HFF-Myc (cell line): ENCODE measurements around the gene UST.

Experiments used
- DNase-seq: peaks from one replicate; pipeline ENCODE4 v3.0.0-alpha.2; 2011; ENCODE audit warnings: low read depth; ENCODE audit errors: extremely low read depth
- H3K4me3 ChIP-seq: replicated peaks from 2 replicates; pipeline ENCODE4 v1.5.1; 2011; ENCODE audit warnings: low read depth, mild to moderate bottlenecking, control low read depth, low read length
- TF ChIP-seq, protein P1 (sequence below): IDR thresholded peaks from 2 replicates; pipeline ENCODE4 v1.5.1; 2012; ENCODE audit warnings: mild to moderate bottlenecking, low read depth, low read length, control low read depth; ENCODE audit errors: missing control alignments

The UST gene

DNA sequence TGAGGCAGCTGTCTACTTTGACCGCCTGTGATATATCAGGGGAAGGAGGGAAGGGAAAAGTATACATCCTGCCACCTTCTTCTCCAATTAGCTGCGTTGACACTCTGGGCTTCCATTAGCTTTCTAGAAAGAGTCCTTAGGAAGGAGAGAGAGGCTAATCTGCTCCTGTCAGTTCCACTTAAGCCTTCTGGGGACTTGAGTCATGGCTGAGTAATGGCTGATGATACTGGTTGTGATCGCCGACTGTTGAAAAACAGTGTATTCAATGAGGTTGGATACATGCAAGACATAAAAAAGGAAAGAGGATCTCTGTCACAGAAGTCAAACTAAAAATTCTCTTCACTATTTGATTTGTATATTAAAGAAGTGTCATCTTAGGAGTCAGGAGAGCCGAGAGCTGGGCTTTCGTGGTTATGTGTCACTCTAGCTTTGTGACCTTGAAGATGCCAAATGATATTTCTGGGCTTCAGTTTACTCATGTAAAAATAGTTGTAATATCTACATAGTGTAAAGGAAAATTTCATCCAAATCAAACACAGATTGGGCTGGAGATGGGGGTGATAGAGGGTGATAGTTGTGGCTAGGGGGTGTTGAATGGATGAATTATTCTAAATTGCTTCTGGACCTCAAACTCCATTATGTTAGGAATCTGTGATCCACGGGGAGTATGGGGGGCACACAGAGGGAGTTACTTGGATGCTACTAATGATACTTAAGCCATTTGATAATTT, 189.0 kb downstream of the UST start:
- H3K4me3 ChIP-seq = no peak overlapping the region
- DNase-seq = no peak
- TF ChIP-seq, protein P1, sequence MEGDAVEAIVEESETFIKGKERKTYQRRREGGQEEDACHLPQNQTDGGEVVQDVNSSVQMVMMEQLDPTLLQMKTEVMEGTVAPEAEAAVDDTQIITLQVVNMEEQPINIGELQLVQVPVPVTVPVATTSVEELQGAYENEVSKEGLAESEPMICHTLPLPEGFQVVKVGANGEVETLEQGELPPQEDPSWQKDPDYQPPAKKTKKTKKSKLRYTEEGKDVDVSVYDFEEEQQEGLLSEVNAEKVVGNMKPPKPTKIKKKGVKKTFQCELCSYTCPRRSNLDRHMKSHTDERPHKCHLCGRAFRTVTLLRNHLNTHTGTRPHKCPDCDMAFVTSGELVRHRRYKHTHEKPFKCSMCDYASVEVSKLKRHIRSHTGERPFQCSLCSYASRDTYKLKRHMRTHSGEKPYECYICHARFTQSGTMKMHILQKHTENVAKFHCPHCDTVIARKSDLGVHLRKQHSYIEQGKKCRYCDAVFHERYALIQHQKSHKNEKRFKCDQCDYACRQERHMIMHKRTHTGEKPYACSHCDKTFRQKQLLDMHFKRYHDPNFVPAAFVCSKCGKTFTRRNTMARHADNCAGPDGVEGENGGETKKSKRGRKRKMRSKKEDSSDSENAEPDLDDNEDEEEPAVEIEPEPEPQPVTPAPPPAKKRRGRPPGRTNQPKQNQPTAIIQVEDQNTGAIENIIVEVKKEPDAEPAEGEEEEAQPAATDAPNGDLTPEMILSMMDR = no peak

DNA sequence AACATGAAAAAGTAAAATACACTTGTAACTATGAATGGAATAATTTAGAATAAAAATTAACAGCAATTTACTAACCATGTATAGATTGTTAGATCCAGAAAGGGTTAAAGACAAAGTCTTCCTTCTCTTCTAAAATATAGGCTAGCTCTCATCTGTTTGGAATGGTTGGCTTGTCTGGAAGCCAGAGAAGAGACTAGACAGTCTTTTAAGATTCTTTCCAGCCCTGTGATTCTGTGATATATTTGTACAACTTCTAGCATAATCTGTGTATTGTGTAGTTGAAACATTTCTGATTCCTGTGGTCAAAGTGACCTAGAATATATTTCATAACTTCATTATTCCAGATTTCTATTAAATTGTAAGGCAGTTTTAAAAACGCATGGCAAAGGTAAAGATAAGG, 196.6 kb downstream of the UST start:
- no peak for DNase-seq
- TF ChIP-seq, protein P1 = no peak
- no peak overlapping the region for H3K4me3 ChIP-seq

DNA sequence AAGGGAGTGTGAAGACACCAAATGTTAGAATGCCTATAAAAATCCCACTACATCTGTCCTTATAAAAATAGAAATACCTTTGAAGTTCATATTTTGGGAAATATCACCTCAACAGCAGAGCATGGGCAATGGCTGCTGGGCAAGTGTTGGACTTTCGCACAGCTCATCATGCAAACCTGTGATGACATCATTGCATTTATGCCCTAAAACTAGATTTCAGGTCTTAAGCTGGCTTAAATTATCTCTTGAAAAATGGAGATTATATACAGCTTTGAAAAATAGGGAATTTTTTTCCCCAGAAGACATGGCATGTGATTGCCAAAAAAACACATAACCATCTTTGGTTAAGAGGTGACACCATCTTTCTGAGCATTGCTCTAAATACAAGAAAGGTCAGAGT, 197.8 kb downstream of the UST start:
- TF ChIP-seq, protein P1 = no peak
- no peak overlapping the region for H3K4me3 ChIP-seq
- DNase-seq = no peak

DNA sequence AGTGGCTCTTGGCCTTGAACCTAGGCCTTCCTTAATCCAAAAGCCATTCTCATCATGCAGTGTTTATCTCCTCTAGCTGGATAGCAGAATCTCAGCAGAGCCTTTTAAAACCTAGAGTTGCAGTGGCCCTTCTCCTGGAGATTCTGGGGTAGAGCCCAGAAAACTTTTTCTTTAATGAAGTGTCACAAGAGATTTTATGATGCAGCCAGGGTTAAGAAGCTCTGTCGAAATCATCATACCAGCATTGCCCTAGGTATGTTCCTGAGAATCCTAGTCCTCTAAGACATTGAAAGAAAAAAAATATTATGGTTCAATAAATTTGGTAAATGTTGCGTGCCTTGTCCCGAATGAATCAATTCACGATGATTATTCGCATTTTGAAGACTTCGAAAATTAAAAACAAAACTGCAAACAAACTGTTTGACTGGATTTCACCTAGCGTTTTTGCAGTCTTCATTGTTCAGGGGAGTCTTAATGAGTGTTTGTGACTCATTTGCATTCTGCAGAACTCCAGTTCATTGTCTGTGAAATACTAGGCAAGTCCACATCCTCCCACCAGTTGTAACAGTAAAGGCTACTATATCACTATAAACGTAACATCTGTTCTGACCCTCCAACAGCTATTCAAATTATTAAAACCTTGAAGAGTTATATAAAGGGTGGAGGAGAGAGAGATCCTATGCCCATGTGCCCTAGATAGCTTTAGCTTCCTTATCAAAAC, 198.6 kb downstream of the UST start:
- TF ChIP-seq, protein P1 = no peak
- DNase-seq = no peak

DNA sequence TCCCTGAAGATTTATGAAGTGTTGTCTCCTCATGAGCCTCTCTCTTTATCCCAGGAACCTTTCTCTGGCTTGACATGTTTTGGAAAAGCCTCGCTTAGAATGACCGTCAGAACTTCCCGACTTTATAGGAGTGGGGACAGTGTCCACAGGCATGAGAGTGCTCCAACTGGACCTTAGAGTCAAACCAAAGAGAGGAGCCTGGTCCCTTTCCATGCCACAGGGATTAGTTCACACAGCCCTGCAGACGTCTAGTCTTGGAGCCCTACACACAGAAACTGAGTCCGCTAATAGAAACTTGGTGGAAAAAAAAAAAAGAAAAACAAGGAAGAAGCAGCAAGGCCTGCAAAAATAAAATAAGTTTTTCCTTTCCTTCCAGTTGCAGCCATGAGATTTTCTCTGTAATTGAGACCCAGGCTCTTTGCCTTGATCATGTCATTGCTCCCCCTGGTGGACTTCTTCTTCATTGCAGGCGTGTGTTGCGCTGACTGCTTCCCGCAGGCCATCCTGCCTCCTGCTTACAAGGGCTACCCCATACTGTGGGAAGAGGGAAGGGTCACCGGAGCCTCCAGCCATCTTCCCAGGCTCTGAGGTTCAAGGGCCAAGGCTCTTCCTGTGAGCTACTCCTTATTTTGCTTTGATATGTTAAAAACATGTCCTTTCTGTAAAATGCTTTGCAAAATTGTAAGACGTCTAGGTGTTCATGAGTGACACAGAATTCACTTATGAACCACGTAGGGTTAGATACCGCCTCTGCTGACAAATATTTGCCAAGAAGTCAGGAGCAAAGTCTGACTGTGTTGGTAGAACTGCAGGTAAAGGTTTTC, 201.0 kb downstream of the UST start:
- no peak overlapping the region for H3K4me3 ChIP-seq
- TF ChIP-seq, protein P1 = peak; percentile 88
- DNase-seq = peak; percentile 73

More for the DNA sequence above, 198.6 kb downstream of the UST start:
- no peak overlapping the region for H3K4me3 ChIP-seq

DNA sequence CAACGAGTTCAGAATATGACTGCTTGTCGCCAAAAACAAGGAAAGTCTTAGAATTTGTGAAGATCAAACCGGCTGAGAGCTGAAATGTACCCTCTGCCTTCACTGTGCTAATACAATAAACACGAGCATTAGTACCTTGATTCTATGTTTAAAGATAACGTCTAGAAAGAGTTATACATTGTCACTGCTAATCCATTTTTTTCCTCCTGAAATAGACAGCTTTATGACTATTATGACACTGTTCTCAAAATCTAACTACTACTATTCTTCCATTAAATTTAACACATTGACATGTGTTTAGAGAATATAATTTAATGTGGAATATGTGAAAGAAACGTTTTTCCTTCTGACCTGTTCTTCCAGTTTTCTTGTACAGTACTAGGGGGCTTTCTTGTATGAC, 204.8 kb downstream of the UST start:
- no peak overlapping the region for H3K4me3 ChIP-seq
- TF ChIP-seq, protein P1 = no peak
- DNase-seq = no peak
